H1 (cell line): ENCODE results near the gene EEF2K. TPM values are rescaled to one million over a fixed set of nuclear protein-coding genes. Genes with fewer than 3 reads are reported as not detected.

Source experiments
- ATF3 ChIP-seq: IDR thresholded peaks from 2 replicates; pipeline ENCODE4 v1.6.1; 2011; ENCODE audit warnings: low read depth, mild to moderate bottlenecking, low read length; ENCODE audit not compliant: insufficient read depth
- BACH1 ChIP-seq: IDR thresholded peaks from 2 replicates; pipeline ENCODE4 v1.6.1; 2012; ENCODE audit warnings: low read length, improper control_type of control experiment
- CEBPB ChIP-seq: IDR thresholded peaks from 2 replicates; pipeline ENCODE4 v1.6.1; 2012; ENCODE audit warnings: low read depth, low read length
- CHD7 ChIP-seq: fragments of 300-600 bp; sonication (generic); IDR thresholded peaks from 2 replicates; pipeline ENCODE4 v1.7.1; 2012; ENCODE audit warnings: low read length, moderate library complexity, mild to moderate bottlenecking, inconsistent platforms; ENCODE audit not compliant: insufficient replicate concordance
- MAX ChIP-seq: IDR thresholded peaks from 2 replicates; pipeline ENCODE4 v1.6.1; 2012; ENCODE audit warnings: inconsistent platforms
- NANOG ChIP-seq: IDR thresholded peaks from 2 replicates; pipeline ENCODE4 v1.6.1; 2011; ENCODE audit warnings: low read length, low read depth, mild to moderate bottlenecking, inconsistent platforms; ENCODE audit not compliant: insufficient read depth, poor library complexity, severe bottlenecking
- RAD21 ChIP-seq, 2 experiments: IDR thresholded peaks in 1 of 2; conservative IDR thresholded peaks in 1 of 2; 2 replicates each; pipeline ENCODE4 v1.6.1; 2011; ENCODE audit warnings: low read depth in 2 of 2, low read length in 2 of 2, improper control_type of control experiment in 1 of 2, inconsistent platforms in 1 of 2, mild to moderate bottlenecking in 1 of 2, moderate library complexity in 1 of 2
- TBP ChIP-seq: IDR thresholded peaks from 2 replicates; pipeline ENCODE4 v1.6.1; 2011; ENCODE audit warnings: low read depth, low read length, improper control_type of control experiment
- TCF12 ChIP-seq: IDR thresholded peaks from 2 replicates; pipeline ENCODE4 v1.6.1; 2011; ENCODE audit warnings: low read depth, mild to moderate bottlenecking, low read length
- polyA plus RNA-seq, 7 experiments: library from polyadenylated mRNA; depleted of rRNA in 3 of 7; stranded (reverse) in 5 of 7; unstranded in 2 of 7; fragments of >200 nt in 5 of 7; fragments of 200-250 nt in 2 of 7; gene quantifications; 1 replicate in 5 of 7; 2 replicates in 1 of 7; 4 replicates in 1 of 7; pipeline versions ENCODE4 v1.2.1 to v1.2.3, GENCODE V29; 2011 to 2013; ENCODE audit warnings: missing spikeins in 2 of 7, mixed read lengths in 2 of 7
- total RNA-seq: library from RNA; stranded (reverse); fragmentation: NEBNext Ultra II Directional; extraction: Animal tissue kit (Norgen Biotek cat#: 25700); gene quantifications from 2 replicates; pipeline ENCODE4 v1.2.1, GENCODE V29; 2021

Gene EEF2K
- total and polyA plus RNA-seq, 2 of the 8 experiments (the other 6 are each of a cell fraction or from before 2014, with no cell fraction given) = 14.9 to 30.2 TPM

- TF ChIP-seq CHD7 (no peak), CEBPB (no peak), NANOG (no peak), BACH1 (no peak), TCF12 (no peak), TBP (no peak), RAD21 (IDR thresholded peaks at IDR 0.05 in 1 of 2, conservative IDR thresholded peaks at IDR 0.05 in 1 of 2; ENCODE audit: low read depth in 2 of 2, low read length in 2 of 2) (no peak), ATF3 (no peak), MAX (no peak)
Observed at GRCh38 chr16:22291020-22291419, 84.9 kb downstream of the EEF2K start (continued).
